Astrocyte of the cerebellum (primary cell): ENCODE measurements around the gene CEP164.

ENCODE experiments used
- DNase-seq: peaks from one replicate; pipeline ENCODE4 v3.0.0-alpha.2; 2011; ENCODE audit warnings: low read depth
- H3K4me3 ChIP-seq: 2 replicates; pipeline ENCODE4 v1.5.1; 2011; ENCODE audit warnings: mild to moderate bottlenecking, low read depth, low read length, moderate library complexity
- in situ Hi-C: cut with HindIII; loops from 2 replicates; pipeline ENCODE4 v1.10.0; 2017; ENCODE audit warnings: low sequenced_read_pairs
- TF ChIP-seq, protein P1 (sequence below): IDR thresholded peaks from 2 replicates; pipeline ENCODE4 v1.5.1; 2012; ENCODE audit warnings: low read length, low read depth, moderate library complexity, mild to moderate bottlenecking; ENCODE audit errors: missing control alignments

CEP164 gene

DNA sequence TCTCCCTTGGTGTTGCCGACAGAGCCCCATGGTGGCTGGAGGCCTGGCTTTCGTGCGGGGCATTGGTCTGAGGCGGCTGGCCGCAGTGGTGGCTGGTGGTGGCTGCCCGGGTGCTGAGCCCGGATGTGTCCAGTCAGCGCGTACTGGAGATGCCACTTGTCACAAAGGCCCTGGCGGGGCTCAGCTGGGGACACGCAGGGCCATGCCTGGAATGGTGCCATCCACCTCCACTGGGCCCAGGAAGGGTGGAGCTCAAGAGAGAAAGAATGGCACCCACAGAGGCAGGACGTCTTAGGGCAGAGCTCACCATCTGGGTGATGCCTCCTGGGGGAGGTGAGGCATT, 92.5 kb downstream of the CEP164 start:
- no peak overlapping the region for H3K4me3 ChIP-seq
- in situ Hi-C loops, result no loop called here
- DNase-seq, result no peak
- TF ChIP-seq, protein P1, sequence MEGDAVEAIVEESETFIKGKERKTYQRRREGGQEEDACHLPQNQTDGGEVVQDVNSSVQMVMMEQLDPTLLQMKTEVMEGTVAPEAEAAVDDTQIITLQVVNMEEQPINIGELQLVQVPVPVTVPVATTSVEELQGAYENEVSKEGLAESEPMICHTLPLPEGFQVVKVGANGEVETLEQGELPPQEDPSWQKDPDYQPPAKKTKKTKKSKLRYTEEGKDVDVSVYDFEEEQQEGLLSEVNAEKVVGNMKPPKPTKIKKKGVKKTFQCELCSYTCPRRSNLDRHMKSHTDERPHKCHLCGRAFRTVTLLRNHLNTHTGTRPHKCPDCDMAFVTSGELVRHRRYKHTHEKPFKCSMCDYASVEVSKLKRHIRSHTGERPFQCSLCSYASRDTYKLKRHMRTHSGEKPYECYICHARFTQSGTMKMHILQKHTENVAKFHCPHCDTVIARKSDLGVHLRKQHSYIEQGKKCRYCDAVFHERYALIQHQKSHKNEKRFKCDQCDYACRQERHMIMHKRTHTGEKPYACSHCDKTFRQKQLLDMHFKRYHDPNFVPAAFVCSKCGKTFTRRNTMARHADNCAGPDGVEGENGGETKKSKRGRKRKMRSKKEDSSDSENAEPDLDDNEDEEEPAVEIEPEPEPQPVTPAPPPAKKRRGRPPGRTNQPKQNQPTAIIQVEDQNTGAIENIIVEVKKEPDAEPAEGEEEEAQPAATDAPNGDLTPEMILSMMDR, result no peak

DNA sequence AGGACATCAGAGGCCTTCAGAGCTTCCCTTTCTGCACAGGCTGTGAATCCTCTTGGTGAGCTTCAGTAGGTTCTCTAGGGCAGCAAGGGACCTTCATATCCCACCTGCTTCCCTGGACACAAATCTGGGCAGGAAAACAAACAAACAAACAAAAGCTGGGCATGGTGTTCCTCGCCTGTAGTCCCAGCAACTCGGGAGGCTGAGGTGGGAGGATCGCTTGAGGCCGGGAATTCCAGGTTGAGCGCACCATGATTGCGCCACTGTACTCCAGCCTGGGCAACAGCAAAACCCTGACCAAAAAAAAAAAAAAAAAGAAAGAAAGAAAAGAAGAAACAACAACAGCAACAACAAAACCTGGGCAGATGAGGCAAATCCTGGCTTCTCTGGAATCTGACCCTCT, 92.9 kb downstream of the CEP164 start:
- no peak overlapping the region for H3K4me3 ChIP-seq
- DNase-seq, result no peak
- TF ChIP-seq, protein P1, result no peak
- in situ Hi-C loops, result no loop called here

DNA sequence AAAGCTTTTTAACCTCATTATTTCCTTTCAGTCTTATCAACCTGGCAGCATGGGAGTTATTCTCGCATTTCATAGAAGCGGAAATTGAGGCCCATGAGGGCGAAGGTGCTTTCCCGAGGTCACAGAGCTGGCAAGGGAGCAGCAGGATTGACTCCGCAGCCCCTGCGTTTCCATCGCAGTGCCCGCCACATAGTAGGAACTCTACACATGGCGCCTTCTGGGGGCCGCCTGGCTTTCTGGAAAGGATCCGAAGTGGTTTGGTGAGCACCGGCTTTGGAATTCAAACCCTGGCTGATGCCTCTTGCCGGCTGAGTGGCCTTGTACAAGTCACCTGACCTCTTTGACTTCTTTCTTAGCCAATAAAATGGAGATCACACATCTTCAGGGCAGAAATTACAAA, 93.4 kb downstream of the CEP164 start:
- TF ChIP-seq, protein P1, result no peak
- DNase-seq, result no peak
- no peak overlapping the region for H3K4me3 ChIP-seq
- in situ Hi-C loops, result no loop called here

DNA sequence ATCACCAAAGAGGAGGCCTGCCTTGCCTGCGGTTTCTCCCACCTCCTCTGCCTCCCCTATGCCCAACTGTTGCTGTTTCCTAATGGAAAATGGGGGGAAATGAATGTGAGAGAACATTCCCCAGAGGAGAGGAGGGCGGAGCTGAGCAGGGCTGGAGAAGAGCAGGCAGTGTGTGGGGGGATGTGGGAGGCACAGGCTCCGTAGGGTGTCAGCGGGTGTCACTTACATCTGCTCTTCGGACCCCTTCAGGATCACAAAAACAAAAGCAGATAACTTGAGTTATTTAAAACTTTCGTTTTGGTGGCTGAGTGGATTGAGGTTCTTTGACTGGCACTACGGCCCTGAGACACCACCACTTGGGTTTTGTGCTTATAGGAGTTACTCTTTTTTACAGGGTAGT, 93.8 kb downstream of the CEP164 start:
- no peak for DNase-seq
- TF ChIP-seq, protein P1, result no peak
- H3K4me3 ChIP-seq, result no peak overlapping the region
- in situ Hi-C loops, result no loop called here

DNA sequence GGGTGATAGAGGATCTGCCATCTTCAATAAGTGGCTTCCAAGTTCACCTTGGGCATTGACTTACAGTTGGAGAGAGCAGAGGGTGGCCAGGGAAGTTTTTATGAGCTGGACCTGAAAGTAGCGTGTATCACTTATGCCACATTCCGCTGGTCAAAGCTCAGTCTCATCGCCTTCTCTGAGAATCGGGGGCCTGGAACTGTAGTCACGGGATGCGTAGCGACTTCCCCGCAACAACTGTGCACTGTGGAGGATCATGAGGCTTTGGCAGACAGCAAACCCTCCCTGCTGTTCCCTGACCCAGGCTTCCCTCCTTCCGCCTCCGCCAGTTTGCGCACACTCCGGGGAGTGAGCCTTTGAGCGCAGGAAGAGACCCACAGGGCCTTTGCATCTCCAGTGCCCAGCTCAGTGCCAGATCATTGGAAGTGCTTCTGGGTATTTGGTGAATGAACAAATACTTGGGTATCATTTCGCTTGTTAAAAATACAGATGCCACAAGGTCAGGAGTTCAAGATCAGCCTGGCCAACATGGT, 95.5 kb downstream of the CEP164 start:
- TF ChIP-seq, protein P1, result no peak
- H3K4me3 ChIP-seq, result no peak overlapping the region
- in situ Hi-C loops, result no loop called here
- DNase-seq, result no peak

DNA sequence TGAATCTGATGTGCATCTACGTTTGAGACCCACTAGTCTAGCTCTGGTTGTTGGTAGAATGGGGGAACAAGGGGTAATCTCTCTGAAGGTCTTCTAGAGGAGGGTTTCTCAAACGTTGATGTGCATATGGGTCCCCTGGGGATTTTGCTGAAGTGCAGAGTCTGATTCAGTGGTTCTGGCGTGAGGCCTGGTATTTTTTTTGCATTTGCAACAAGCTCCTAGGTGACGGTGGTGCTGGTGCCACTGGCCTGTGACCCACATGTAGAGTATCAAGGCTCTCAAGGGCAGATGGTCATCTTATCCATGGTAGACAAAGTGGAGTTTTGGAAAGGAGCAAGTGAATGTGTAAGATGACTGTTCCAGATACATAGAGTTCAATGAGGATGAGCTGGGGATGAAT, 97.1 kb downstream of the CEP164 start:
- in situ Hi-C loops, result no loop called here
- TF ChIP-seq, protein P1, result no peak
- DNase-seq, result no peak
- no peak overlapping the region for H3K4me3 ChIP-seq
